Endometrial microvascular endothelial cells (primary cell): Measurements from ENCODE around the gene INSIG2. TPM values are rescaled to one million over a fixed set of nuclear protein-coding genes. Genes with fewer than 3 reads are reported as not detected.
"Not testable (repeated sequence)": the region's sequence is repeated elsewhere in the genome, so short reads cannot be mapped to it uniquely, and the experiment has no call there.

Source experiments
- in situ Hi-C: cut with HindIII; loops from 2 replicates; pipeline ENCODE4 v1.10.0; 2017; ENCODE audit warnings: low sequenced_read_pairs, low pct_unique_long_range_greater_than_20kb; ENCODE audit errors: inconsistent ontology term
- total RNA-seq: library from RNA; depleted of rRNA; stranded (reverse); fragments of >200 nt; gene quantifications from one replicate; pipeline ENCODE4 v1.2.3, GENCODE V29; 2015; ENCODE audit errors: inconsistent ontology term

INSIG2 gene
- total RNA-seq, 1 donor from 2014 or later, result 8.0 TPM

DNA sequence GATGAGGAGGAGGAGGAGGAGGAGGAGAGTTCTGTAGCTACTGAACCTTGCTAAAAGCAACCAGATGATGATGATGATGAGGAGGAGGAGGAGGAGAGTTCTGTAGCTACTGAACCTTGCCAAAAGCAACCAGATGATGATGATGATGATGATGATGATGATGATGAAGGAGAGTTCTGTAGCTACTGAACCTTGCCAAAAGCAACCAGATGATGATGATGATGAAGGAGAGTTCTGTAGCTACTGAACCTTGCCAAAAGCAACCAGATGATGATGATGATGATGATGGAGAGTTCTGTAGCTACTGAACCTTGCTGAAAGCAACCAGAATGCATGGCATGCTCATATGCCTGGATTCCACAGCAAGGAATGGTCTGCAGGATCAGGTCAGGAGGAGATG is 5.8 kb downstream of the INSIG2 start:
- in situ Hi-C loops, result not testable (repeated sequence)

DNA sequence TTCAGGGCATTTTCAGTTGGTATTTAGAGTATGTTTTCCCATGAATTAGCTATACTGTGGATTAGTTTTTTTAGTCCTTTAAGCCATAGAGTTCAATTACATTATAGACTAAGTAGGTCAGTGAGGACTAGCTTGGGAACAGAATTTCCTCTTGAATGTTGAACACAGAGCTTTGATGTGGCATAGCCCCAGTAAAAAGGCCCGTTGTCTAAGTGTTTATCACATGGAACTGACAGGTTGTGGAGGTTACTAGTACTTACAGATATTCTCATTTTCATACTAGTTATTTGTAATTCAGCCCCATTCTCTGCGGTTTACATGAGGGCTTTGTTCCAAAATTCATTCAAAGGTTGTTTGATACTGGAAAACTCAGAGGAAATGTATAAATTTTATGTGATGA is 6.2 kb downstream of the INSIG2 start:
- in situ Hi-C loops, result no loop called here

DNA sequence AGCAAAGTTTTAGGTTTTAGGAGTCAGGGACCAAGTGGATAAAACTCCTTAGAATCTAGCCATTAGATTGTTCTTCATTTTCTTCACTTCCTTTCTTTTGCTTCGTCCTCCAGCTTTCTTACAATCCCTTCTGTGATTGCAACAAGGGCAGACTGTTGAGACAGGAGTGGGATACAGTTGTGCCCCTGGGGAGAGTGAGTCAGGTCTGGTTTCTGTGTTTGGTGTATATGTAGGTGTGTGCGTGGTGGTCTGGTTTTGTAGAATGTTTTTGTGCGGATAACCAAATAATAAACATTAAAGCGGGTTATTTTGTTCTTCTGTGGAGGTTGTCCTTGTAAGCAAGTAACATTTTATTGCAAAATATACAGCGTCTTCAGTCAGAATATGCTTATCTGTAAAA is 7.3 kb downstream of the INSIG2 start:
- in situ Hi-C loops, result no loop called here

DNA sequence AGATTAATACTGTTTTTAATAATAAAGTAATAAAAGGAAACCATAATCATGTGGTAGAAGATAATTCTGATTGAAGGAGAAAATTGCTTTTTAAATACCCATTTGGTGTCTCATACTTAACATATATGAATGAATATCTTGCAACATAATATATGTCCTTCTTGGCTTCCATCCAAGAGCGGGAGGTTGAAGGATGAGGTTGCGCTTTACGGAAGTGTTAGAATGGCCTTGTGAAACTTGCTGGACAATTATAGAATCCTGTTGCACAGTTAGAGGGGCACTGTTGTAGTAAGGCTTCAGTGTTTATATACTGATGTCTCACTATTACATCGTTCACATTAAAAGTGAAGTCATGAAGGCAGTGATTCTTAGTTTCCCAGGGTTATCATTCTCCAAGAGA is 9.4 kb downstream of the INSIG2 start:
- in situ Hi-C loops, result no loop called here

DNA sequence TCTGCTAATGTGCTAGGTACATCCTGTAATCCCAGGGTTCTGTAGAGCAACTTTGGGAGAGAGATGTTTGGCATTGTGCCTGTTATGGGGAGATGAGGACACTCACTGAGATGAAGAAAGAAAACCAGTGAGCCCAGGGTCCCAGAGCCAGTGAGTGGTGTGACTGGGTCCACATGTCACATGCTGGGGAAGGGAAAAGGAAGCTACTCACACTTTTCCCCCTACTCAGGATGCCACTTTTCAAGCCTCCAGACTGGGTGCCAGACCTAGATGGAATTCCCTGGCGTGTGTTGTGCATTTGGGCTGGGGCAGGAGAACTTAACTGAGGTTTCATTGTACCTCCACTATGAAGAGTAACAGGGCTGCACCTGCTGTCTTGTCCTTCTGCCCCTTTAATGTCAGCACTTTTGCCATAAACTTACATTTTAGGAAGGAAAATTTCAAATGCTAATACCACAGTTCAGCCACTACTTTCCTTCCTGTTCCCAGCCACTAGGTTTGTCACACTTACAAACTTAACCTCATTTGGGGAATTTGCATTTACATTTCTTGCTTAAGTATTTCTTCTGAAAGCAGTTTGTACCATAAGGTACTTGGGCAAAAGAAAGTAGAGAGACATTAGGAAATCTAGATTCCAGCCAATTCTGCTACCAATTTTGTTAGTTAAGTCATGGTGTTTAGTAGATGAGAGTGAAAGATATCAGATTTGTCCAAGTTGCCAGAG is 10.2 kb downstream of the INSIG2 start:
- in situ Hi-C loops, result no loop called here

DNA sequence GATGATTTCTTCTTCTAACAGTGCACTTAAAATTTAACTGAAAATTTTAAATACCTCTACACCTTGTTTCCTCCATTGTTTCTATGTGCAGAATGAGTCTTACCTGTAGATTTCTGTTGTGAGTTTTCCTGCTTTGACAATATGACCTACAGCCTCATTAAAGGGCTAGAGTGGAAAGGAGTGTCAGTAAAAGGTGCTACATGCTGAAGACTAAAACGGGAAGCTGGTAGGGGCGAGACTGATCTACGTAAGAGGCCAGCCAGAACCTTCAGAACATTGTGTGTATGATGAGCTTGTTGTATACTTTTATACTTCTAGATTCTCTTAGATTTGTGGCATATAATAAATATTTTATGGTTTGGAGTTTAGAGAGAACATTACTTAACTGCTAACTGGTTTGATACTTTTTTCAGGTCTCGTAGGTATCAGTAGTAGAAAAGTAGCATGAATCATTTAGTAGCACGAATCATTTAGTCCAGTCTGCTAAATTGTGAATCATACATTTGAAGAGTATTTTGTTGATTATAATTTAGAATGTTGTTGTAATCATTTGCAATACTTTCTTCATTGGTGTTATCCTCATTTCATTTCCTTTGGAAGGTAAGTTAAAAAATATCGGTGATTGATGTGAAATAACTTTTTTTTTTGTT is 14.3 kb downstream of the INSIG2 start:
- in situ Hi-C loops, result no loop called here

DNA sequence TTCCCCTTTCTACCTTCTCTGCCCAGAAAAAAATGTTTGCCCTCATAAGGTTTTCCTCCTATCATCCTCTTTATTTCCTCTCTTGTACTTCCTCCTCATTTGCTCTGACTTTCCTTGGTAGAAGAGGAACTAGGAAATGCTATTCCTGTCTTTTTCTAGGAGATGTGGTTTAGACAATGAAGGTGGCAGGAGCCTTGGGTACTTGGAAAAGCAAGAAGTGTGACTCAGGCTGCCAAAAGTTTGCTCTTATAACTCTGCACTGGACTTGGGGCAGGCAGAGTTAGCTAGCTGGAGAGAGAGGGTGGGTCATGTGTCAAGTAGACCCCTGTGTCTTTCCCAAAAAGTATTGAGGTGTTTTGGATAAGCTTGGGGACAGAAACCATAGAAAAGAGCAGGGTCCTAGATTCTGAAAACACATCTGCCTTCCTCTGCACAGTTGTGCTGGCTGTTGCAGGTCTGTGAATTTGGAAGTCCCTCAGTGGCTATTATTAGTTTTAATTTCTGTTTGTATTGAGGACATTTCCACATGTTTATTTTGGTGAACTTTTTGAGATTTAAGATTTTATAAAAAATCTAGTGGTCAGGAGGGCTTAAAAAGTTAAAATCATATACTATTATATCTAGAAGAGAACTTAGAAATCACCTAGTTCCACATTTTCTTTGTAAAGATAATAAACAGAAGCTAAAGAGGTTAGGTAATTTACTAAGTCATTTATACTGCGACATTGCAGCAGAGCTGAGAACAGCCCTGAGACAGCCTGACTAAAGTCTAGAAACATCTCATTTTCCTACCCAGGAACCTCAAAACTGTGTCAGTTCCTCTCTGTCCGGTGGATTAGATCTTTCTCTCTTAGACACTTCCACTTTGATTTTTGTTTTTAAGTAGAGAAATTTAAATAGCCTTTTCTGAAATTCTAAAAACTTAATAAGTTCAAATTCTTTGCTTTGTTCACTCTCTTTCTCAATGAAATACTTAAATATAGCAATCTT is 16.0 kb downstream of the INSIG2 start:
- in situ Hi-C loops, result no loop called here

DNA sequence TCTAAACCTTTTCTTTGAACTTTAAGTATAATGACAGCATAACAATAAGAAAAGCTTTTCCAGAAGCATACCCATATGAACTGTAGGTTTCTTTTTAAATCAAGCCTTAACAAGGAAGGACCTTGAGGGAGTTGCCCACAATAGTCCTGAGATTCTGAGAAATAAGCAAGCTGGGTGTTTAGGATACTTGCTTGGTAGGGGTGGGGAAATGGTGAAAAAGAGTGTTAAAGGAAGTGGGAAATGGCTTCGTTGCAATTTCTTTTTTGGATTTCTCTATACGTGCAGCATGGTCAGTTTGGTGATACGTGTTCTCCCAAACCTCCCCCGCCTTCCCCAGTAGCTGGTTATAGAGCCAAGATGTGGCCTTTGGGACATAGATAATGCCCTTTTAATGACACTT is 17.2 kb downstream of the INSIG2 start:
- in situ Hi-C loops, result no loop called here

DNA sequence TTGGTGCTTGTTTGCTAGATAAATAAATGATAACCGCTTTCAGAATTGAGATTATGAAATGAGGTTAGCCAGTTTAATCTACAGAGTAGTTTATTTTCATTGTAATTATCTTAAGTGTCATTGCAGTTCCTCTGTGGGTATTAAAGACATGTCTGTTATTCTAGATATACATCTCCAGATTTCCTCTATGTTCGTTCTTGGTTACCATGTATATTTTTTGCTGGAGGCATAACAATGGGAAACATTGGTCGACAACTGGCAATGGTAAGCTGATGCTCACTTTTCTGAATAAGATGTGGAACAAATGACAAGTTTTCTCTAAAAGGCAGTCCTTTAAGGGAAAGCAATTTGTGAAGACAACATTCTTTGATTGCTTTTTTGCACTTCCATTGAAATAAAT is 18.7 kb downstream of the INSIG2 start:
- in situ Hi-C loops, result no loop called here

DNA sequence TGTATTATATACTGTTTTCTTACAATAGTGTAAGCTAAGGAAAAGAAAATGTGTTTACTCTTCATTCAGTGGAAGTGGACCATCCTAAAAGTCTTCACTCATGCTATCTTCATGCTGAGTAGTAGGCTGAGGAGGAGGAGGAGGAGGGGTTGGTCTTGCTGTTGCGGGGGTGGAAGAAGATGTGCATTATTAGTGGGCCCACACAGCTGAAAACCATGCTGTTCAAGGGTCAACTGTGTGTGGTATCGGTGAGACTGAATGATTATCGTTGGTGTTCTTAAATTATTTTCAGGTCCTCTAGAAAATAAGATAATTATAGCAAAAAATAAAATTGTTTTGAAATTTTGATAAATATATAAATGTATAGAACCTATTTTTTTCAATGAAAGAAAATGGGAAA is 22.0 kb downstream of the INSIG2 start:
- in situ Hi-C loops, result no loop called here

DNA sequence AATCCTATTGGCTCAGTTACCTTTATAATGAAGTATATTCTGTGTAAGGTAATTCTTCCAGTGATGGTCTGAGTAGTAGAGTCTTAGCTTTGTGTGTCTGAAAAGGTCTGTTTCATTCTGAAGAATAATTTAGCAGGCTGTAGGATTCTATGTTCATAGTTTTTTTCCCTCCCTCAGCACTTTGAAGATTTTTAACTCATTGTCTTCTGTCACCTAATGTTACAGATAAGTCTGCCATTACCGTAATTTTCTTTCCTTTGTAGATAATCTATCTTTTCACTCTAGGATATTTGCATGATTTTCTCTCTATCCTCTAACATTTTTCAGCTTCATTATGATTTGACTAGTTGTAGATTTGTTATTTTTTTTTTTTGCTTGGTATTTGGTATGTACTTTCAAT is 22.7 kb downstream of the INSIG2 start:
- in situ Hi-C loops, result no loop called here

DNA sequence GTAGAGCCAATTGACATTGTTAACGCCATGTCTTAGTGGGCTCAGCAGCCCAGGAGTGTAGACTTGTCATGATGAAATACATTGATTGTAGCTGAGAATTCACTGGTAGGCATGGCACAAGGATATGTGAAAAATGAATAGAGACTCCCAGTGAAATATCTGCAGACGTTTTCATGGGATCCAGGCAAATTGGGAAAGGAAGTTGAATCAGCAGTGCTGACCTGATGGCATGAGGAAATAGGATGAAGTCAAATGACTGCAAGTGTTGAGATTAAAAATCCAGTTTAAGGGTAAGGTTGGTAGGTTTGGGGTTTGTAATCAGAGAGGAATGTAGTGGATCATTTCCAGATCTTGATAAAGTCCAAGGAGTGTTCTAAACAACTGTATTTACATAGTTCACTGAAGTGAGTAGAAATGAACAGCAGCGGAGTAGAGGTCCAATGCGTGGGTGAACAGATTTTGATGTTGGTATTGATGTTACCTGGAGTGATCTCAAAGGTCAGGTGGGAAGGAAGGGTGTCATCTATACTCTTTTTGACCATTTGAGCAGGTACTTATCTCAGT is 24.6 kb downstream of the INSIG2 start:
- in situ Hi-C loops, result no loop called here

DNA sequence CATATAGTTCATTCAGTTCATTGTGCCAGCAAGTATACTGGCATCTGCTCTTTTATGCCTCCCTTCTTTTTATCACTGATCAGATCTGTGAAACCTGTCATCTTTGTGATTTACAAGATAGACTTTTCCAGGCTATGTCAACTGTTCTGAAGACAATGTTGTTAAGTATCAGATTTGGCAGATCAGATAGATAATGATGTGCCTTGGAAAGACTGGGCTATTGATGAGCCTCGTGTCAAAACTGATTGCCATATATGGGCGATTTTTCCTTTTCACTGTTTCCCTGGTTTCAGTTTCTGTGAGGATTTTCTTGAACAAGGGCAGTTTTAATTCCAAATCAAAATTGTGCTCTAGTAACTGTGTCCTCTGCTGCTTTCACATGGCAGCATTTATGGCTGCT is 26.6 kb downstream of the INSIG2 start:
- in situ Hi-C loops, result no loop called here

DNA sequence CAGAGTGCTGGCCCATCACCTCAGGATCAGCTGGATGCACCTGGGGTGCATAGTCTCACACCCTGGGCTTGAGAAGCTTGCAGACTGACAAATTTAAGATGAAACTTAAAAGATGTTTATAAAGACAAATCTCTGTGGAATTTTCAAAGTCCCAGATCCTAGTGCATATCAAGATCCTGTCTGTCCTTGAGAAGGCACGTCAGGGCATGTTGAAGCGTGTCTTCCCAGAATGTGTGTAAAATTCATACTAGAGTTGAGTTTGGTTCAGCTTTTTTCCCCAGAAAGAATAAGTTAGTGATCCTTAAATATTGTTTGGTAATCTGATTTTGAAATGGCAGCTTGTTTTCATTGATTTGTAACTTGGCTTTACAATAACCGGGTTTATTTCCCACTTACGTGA is 27.5 kb downstream of the INSIG2 start:
- in situ Hi-C loops, result no loop called here

DNA sequence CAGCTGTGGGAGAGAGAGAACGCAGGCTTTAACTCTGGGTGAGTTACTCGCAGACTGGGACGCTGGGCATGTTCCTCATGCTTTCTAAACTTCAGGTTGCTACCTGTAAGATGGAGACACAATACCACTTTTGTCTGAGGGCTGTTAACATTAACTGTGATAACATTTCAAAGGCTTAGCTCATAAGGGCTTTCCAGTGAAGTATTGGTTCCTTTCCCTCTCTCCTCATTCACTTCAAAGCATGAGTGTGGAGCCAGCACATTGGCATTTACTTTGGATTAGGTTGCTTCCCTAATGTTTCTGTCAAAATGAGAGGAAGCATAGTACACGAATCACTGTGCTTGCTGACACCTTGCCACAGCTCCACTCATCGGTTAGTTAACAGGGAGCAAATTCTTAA is 30.2 kb downstream of the INSIG2 start:
- in situ Hi-C loops, result no loop called here

DNA sequence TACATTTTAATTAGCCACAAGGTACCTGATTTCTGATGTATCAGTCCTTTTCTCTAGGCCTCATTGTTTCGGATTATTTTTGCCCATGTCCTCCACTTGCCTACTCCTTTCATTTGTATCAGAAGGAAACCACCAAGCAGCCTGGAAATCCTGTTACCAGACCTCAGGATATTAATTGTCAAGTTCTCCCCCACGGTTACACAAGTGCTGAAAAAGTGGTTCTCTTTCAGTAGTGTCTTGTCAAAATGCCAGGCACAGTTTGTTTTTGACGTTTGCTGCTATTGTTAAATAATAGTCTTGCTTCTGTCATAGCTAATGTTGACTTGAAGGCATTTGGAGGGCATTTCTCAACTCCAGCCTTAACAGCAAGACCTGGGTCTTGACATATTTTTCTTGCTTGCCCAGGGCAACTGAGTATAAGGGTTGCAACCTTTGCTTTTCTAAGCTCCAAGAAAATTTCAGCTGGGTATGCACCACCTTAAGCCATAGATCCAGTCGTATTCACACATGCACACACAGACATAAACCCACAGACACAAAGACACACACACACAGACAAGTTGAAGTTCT is 31.0 kb downstream of the INSIG2 start:
- in situ Hi-C loops, result no loop called here

DNA sequence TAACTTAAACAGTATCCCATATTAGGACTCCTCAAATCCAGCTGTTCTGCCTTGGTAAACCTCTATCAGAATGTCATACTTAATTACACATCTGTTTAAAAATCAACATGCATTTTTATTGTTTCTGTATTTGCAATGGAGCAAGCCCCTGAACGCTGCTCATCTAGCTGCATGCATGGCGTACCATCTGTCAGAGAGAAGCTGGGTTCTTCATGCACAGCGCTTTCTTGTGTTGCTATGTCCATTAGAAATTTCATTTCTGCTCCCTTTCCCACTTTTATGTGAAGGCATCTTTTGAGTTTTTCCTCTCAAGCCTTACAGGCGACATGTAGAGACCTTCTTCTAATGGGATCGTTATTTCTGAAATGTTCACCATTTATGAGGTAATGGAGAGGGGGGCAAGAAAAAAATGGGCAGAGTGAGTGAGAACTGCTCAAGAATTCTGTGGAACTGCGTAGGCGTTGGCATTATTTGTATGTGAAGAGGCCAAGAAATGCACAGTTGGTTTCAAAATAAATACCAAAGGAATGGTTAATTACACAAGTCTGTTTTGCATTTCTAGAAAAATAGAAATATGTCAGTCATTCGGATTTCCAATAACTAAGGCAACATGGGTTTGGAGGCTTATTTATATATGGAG is 31.6 kb downstream of the INSIG2 start:
- in situ Hi-C loops, result no loop called here

DNA sequence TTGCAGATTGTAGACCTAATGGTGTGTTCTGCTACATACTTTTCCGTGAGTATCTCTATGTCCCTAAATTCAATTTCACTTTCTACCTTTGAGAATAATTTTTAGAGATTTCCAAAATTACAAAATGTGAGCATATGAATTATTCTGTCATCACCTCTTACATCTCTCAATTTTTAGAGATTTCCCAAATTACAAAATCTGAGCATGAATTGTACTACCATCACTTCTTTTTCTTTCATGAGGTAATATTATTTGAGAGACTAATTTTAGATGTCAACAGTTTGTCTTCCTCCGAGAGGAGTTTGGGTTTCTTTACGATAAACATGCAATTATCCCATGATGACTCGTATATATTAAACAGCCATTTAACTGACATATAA is 32.1 kb downstream of the INSIG2 start:
- in situ Hi-C loops, result no loop called here

DNA sequence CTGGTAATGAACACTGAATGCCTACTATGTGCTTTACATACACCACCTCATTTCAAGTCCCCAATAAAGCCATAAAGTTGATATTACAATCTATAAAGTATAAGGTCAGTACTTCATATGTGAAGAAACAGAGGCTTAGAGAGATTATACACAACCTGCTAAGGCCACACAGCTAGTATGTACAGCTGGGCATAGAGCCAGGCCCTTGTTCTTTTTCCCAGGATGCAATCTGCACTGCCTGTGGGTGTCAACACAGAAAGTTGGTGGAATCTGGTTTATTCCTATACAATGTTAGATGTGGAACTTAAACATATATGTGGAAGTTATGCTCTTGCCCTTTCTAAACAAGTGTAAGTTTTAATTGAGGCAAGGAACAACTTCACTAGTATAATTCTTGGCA is 32.8 kb downstream of the INSIG2 start:
- in situ Hi-C loops, result no loop called here
